WTC11 (cell line): ENCODE measurements around the gene NFATC3. TPM values are rescaled to one million over a fixed set of nuclear protein-coding genes. Genes with fewer than 3 reads are reported as not detected.

Experiments
- ATAC-seq: fragments of 200-7000 bp; cut with Tn5 transposase; 2 replicates; pipeline ENCODE4 v1.10.0; 2021; ENCODE audit warnings: mild to moderate bottlenecking, moderate library complexity
- CTCF ChIA-PET: fragments of 300-600 bp; sonication (Branson Sonifier 250); formaldehyde crosslinking; loops from one replicate; lab custom pipeline; 2021; ENCODE audit warnings: antibody characterized with exemption; lab: Charles Lee
- POLR2A ChIA-PET: fragments of 350-600 bp; sonication (Branson Sonifier 250); formaldehyde crosslinking; loops from one replicate; lab custom pipeline; 2021; ENCODE audit warnings: antibody characterized with exemption; lab: Charles Lee
- DNase-seq: peaks from one replicate; pipeline ENCODE4 v3.0.0; 2021; ENCODE audit warnings: low spot score
- H3K27ac Mint-ChIP-seq: 2 replicates; pipeline ENCODE4 v1.8.0; 2021; ENCODE audit warnings: mixed read lengths
- H3K27me3 Mint-ChIP-seq: 2 replicates; pipeline ENCODE4 v1.8.0; 2021; ENCODE audit warnings: low read depth, mild to moderate bottlenecking, moderate library complexity, mixed read lengths
- H3K36me3 Mint-ChIP-seq: 2 replicates; pipeline ENCODE4 v1.8.0; 2021; ENCODE audit warnings: mixed read lengths
- H3K4me1 Mint-ChIP-seq: 2 replicates; pipeline ENCODE4 v1.8.0; 2022; ENCODE audit warnings: mixed read lengths
- H3K4me3 Mint-ChIP-seq: 2 replicates; pipeline ENCODE4 v1.8.0; 2021; ENCODE audit warnings: mild to moderate bottlenecking, moderate library complexity, mixed read lengths
- H3K9me3 Mint-ChIP-seq: 2 replicates; pipeline ENCODE4 v1.8.0; 2021; ENCODE audit warnings: mixed read lengths
- ATF3 ChIP-seq: sonication (generic); formaldehyde crosslinking; conservative IDR thresholded peaks from 2 replicates; pipeline ENCODE4 v1.8.1; 2022; ENCODE audit warnings: mild to moderate bottlenecking, missing genetic modification reagents
- ATF6 ChIP-seq: sonication (generic); formaldehyde crosslinking; IDR thresholded peaks from 2 replicates; pipeline ENCODE4 v1.8.1; 2023; ENCODE audit warnings: mild to moderate bottlenecking, missing genetic modification reagents
- CTCF ChIP-seq: fragments of 200-600 bp; IDR thresholded peaks from 2 replicates; pipeline ENCODE4 v1.8.0; 2022; ENCODE audit warnings: antibody characterized with exemption
- ESRRA ChIP-seq: sonication (generic); formaldehyde crosslinking; IDR thresholded peaks from 2 replicates; pipeline ENCODE4 v1.8.1; 2022; ENCODE audit warnings: mild to moderate bottlenecking, missing genetic modification reagents, borderline replicate concordance
- MYBL2 ChIP-seq: sonication (generic); formaldehyde crosslinking; IDR thresholded peaks from 2 replicates; pipeline ENCODE4 v1.8.1; 2023; ENCODE audit warnings: mild to moderate bottlenecking, moderate library complexity, missing genetic modification reagents
- PREB ChIP-seq: sonication (generic); formaldehyde crosslinking; IDR thresholded peaks from 2 replicates; pipeline ENCODE4 v1.8.1; 2022; ENCODE audit warnings: mild to moderate bottlenecking, missing genetic modification reagents, moderate library complexity, borderline replicate concordance
- SMAD4 ChIP-seq: sonication (generic); formaldehyde crosslinking; IDR thresholded peaks from 2 replicates; pipeline ENCODE4 v1.8.0; 2022; ENCODE audit warnings: mild to moderate bottlenecking, missing genetic modification reagents
- STAT6 ChIP-seq: sonication (generic); formaldehyde crosslinking; conservative IDR thresholded peaks from 2 replicates; pipeline ENCODE4 v1.8.1; 2023; ENCODE audit warnings: mild to moderate bottlenecking, low read depth, missing genetic modification reagents, moderate library complexity
- USF2 ChIP-seq: sonication (generic); formaldehyde crosslinking; IDR thresholded peaks from 2 replicates; pipeline ENCODE4 v1.8.1; 2023; ENCODE audit warnings: mild to moderate bottlenecking, missing genetic modification reagents, moderate library complexity
- ZBTB21 ChIP-seq: sonication (generic); formaldehyde crosslinking; IDR thresholded peaks from 2 replicates; pipeline ENCODE4 v1.8.1; 2023; ENCODE audit warnings: mild to moderate bottlenecking, missing genetic modification reagents, borderline replicate concordance
- total RNA-seq: library from RNA; stranded (reverse); gene quantifications from 3 replicates; pipeline ENCODE4 v1.2.3, GENCODE V29; 2021

The NFATC3 gene
- total RNA-seq, 1 experiment from 2014 or later, result 34.6 TPM

- TF ChIP-seq MYBL2 (CRISPR knock-in tag) (no peak), USF2 (no peak), PREB (CRISPR knock-in tag) (no peak), SMAD4 (CRISPR knock-in tag) (no peak), ZBTB21 (no peak), ESRRA (CRISPR knock-in tag) (no peak)
Observed at GRCh38 chr16:68228652-68229051, 143.5 kb downstream of the NFATC3 start (continued).

GRCh38 chr16:68229431-68230175 is 144.4 kb downstream of the NFATC3 start:
- peaks cover 40% of the 10 kb centered on the region for H3K36me3 Mint-ChIP-seq
- POLR2A ChIA-PET, result interaction anchor here (1.8 kb wide), 1 partner anchor 144 kb away, joined by 5 read pairs; the partner anchor contains the start of gene NFATC3

GRCh38 chr16:68230176-68230571 is 145.0 kb downstream of the NFATC3 start:
- POLR2A ChIA-PET, result interaction anchor here (1.8 kb wide), 1 partner anchor 145 kb away, joined by 5 read pairs; the partner anchor contains the start of gene NFATC3
- TF ChIP-seq ATF3 (CRISPR knock-in tag), result 0 out of 2 replicates have a peak, but pooled peaks have one; percentile 25
- TF ChIP-seq ATF6, result no peak
- TF ChIP-seq, all 79 proteins: peak for 1
- peaks cover 40% of the 10 kb centered on the region for H3K36me3 Mint-ChIP-seq
- DNase-seq (no peak), ATAC-seq (no peak)
- H3K27me3 Mint-ChIP-seq, result no peaks in the 10 kb centered on the region
- CTCF ChIA-PET, result interaction anchor here (0.6 to 1.0 kb wide), 3 partner anchors 136 to 146 kb away, joined by 3 to 10 read pairs (median 3); no protein-coding TSS in a partner anchor
- H3K4me3 Mint-ChIP-seq, result no peak overlapping the region
- peaks cover 20% of the 10 kb centered on the region for H3K4me1 Mint-ChIP-seq
- H3K27ac Mint-ChIP-seq, result no peak overlapping the region
- no peaks in the 10 kb centered on the region for H3K9me3 Mint-ChIP-seq

More at GRCh38 chr16:68229431-68230175, 144.4 kb downstream of the NFATC3 start:
- Mint-ChIP-seq H3K27ac (peak overlapping the region; percentile 74), H3K4me1 (peaks cover 17% of the 10 kb centered on the region), H3K4me3 (no peak overlapping the region), H3K9me3 (no peaks in the 10 kb centered on the region), H3K27me3 (no peaks in the 10 kb centered on the region)
- ATAC-seq (peak; percentile 41), DNase-seq (peak; percentile 61)
- peak; percentile 76 for TF ChIP-seq CTCF
- no peak for TF ChIP-seq STAT6 (CRISPR knock-in tag)
- CTCF ChIA-PET, result interaction anchor here (0.6 to 1.0 kb wide), 4 partner anchors 79 to 146 kb away, joined by 3 to 10 read pairs (median 3); no protein-coding TSS in a partner anchor
